AG20443 (cell line): Measurements from ENCODE around the gene ATP11C.

ENCODE experiments used
- DNase-seq: peaks from one replicate; pipeline ENCODE4 v3.0.0; 2012; ENCODE audit warnings: low spot score, mixed read lengths

The ATP11C gene

GRCh38 chrX:139802048-139802447 lies 130.8 kb downstream of the ATP11C start:
- no peak for DNase-seq

DNA sequence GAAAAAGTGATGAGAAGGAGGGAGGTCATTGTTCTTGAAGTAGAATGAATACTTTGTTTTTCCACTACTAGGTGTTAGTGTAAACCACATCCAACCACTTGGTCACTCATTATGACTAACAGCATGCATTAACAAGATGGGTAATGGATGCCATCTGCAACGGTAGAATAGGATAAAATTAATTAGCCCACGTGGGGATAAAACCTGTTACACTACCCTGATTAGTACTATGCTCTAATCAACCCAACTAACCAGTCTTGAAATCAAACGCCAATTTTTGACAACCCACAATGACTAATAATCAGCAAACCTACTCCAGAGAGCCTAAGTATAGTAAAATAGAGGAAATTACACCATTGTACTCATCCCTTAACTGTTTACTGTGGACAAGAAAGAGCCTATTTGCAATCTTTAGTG lies 131.4 kb downstream of the ATP11C start:
- no peak for DNase-seq

DNA sequence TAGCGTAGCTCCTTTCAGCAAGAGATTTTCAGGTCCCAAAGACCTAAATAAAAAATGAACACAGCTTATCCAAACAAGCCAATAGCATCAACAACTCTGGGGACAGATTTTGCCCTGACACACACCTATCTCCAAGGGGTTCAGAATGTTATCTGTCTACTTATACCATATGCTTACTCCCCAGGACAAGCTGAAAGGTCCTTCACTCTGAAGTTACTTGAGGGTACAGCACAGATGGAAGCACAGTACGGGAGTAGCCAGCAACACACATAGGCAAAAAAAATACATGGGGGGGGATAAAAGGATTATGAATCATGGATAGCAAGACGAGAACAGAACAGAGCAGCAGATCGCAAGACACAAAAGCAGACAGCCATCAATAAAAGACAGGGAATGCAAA lies 134.2 kb downstream of the ATP11C start:
- DNase-seq, result no peak

DNA sequence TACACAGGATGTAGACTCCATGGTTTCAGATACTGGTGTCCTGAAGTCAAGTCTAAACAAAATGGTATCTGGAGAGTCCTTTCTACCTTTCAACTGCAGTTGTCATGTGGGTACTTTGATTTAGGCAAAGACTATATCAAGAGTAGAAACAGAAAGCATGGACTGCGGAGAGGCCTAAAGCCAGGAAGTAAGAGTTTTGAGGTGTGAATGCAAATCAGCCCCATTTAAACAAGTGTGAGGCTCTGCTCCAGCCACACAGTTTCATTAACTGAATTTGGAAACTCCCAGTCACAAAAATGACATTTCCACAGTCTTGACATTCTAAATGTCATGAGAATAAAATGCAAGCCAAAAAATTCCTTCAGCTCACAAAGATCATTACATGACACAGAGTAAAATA lies 137.7 kb downstream of the ATP11C start:
- DNase-seq, result no peak

GRCh38 chrX:139787601-139788000 lies 145.3 kb downstream of the ATP11C start:
- DNase-seq, result no peak

- no peak for DNase-seq
These were observed 148.0 kb downstream of the ATP11C start for GRCh38 chrX:139784807-139785206.

DNA sequence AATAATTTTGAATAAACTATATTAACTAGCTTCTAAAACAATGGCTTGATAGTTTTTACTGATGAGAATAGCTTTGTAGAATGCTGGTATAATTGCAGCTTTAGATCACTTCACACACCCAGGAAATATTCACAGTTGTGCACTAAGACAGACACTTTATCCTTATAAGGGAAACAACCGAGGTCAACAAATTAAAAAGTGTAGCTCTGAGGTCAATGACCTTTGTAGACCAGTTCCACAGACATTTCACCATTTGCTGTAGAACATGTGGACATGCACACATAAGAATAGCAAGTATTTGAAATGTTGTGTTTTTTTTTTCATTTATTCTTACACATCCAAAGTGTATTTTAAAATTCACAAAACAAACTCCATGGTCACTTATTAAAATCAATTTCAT lies 148.9 kb downstream of the ATP11C start:
- no peak for DNase-seq

DNA sequence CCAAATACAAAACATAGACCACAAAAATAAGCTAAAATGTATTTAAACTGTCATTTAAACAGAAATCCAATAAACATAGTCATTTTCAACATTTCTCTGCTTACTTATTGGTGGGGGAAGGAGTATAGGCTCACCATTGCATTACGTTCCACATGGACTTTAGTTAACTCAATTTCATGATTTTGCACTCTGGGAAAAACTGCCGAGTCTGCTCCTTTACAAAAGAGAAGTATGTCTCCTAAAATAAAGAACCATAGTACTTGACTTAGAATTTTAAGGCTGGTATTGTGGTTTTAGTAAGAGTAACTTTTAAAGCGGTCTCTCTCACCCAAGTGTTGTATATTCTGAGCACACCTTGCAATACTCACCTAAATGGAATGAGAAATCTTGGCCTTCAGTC lies 149.8 kb downstream of the ATP11C start:
- no peak for DNase-seq

DNA sequence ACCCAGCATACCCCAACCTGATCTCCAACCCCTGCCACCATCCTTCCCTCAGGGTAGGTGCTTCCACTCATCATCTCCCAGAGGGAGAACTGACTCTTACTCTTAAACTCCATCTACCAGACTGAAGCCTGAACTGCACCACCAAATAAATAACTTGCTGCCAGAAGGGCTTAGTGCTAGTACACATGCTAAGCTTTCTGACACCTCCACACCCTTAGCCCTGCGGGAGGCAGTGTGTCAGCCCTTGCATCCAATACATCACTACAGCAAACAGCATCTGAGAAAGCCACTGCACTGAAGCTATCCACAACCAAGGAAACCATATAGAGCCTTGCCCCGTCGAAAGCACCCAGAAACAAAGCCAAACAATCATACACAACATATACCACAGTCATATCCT lies 156.3 kb downstream of the ATP11C start:
- DNase-seq, result no peak

DNA sequence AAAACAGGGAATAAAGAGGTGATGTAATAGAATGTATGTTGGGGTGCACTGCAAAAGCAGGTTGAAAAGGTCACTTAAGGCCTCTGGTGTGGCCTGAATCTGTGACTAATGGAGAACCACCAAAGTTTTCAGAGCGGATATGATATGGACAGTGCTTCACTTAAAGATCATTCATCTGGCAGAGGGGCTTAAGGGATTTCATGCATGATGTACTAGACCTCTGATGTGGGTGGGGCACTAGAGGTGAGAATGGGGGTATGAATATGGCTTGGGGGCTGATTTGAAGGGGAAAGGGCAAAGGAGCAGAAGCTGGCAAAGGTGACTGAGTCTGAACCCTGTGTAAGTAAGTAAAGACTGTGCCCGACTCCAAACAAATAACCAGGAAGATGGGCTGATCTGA lies 162.5 kb downstream of the ATP11C start:
- no peak for DNase-seq

GRCh38 chrX:139766545-139766983 lies 166.3 kb downstream of the ATP11C start:
- DNase-seq, result no peak

DNA sequence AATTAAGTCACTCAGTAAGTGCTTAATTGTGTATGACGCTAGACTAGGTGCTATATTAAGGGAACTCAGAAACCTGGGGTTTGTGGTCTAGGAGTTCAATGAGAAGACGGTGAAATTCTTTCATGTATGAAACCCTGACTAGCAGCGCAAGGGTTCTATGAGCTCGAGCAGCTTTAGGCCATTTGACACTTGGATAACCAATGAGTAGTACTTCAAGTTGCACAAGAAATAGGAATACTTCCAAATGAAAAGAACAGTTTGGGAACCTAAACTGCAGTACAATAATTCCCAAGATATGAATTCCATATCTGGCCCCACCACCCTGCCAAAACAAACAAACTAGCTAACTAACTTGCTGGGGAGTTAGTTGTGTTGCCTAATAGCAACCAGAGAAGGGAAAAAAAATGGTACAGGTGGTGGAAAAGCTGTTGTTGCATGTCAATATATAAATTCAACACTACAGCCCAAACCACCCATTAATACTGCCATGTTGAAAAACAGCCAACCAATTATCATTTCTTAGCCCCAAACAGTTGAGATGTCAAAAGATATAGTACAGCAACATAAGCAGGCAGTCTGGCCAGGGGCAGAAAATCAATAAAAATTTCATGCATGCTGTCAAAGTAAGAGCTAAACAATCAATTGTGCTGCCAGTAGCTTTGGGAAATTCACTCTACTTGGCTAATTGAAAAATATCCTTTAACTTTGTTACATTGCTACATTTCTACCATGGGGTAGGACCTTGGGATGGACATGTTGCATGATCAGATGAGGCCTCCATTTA lies 170.3 kb downstream of the ATP11C start:
- DNase-seq, result no peak

DNA sequence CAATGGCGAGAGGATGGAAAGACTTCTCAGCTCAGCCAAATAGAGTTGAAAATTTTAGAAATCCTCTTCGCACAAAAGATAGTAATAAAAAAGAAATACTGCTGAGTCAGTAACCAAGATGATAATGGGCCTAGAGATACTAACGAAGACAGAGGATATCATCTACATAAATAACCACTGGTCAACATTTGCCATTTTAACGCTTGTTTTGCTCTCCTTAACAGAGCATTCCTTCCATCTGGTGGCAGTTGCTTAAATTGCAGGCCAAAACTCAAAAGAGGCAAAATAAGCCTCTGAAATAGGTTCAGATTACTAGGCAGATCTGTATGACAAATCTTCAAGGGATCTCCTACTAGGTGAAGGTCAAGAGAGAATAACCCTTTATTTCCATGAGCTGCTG lies 173.2 kb downstream of the ATP11C start:
- peak; percentile 13 for DNase-seq

DNA sequence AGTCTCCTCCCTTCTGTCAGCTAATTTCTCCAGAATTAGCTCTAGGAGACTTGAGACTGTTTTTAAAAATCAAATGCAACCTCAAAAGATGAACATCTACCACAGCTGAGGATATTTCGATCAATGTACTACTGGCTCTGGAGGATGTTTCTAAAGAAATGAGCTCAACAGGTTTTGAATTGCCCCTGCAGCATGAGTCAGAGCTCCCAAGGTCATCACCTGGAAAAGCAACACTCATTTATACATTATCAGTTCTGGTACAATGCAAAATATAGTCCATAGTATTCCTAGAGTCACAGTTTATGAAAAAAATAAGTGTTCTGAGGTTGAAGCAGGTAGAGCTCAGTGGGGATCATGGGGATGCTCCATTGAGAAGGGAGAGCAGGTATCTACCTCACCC lies 174.0 kb downstream of the ATP11C start:
- DNase-seq, result no peak

DNA sequence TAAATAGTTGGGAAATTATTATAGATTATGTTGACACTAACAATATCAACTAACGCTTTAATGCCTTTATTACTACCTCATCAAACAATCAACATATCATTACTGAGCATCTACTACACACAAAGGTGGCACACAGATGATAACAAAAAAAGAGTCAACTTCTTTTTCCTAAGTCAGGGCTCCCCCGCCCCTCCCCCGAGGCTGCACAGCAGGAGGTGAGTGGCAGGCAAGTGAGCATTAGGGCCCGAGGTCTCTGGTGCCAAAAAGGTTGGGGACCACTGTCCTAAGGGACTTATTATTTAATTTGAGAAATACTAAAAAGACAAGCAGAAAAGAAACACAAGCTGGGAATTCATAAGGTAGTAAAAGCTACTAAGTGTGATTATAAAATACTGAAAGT lies 174.6 kb downstream of the ATP11C start:
- no peak for DNase-seq

GRCh38 chrX:139751053-139751452 lies 181.8 kb downstream of the ATP11C start:
- no peak for DNase-seq

GRCh38 chrX:139750390-139750789 lies 182.5 kb downstream of the ATP11C start:
- peak; percentile 9 for DNase-seq

DNA sequence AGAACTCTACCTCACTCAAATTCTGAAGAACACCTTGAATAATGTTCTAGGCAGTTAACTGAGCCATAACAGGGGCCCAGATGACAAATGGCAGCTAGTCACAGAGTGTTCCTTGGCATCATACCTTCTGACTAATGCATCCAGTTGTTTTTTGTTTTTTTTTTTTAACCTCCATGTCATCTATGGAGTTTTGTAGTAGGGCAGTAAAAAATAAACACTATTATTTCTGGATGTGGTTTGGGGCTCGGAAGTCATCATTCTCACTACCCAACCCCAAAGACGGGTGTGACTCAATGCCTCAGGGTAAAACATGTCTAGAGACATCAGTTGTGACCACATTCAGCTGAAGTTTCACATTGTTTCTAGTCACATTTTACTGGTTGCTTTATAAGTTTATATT lies 193.7 kb downstream of the ATP11C start:
- peak; percentile 22 for DNase-seq

DNA sequence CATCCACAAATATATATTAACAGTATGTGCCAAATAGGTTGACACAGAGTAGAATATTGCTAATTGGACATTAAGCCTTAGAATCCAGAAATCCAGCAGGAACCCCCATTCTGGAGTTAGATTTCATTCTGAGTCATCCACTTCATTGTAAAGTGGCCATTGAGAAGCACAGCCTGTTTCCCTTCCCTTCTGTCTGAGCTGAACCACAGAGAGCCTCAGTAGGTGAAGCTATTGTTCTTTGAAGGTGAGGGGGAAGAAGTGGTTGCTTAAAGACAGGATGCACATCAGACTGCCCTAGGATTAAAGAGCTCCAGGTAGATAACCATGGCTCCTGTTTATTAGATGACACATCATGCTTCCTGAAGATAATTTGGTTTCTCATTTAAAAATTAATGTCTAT lies 194.3 kb downstream of the ATP11C start:
- DNase-seq, result no peak

DNA sequence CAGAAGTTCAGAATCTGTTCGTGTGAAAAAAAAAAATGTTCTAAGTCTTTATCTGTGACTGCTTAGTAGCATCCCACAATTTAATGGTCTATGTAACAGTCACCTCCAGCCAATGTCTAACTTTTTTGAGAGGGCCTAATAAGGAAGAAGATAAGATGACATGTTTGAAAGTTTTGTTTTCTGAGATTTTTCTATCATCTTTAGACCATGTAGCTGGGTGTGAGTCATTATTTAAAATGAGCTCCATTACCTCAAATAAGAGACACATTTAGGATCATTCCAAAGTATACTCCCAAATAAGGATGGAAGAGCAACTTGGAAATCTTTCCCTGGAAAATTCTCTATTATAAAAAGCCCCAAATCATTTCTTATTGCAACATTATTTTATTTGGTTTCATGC lies 196.7 kb downstream of the ATP11C start:
- DNase-seq, result no peak

GRCh38 chrX:139734996-139735395 lies 197.9 kb downstream of the ATP11C start:
- DNase-seq, result no peak

DNA sequence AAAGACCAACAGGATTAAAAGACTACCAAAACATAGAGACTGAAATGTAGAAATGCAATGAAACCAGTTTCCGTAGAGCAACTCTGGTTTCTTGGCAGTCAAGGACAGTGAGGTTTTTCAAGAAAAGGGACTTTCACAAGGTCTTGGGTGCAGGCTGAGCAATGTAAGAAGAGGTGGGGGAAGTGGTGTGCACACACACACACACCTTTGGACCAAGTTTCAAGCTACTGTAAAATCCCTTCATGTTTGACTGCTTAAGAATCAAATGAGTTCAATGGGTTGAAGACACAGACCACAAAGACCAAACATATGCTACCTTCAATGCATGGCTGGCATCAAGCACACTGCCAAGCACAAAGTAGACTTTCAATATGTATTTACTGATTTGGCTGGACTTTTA lies 207.1 kb downstream of the ATP11C start:
- no peak for DNase-seq

DNA sequence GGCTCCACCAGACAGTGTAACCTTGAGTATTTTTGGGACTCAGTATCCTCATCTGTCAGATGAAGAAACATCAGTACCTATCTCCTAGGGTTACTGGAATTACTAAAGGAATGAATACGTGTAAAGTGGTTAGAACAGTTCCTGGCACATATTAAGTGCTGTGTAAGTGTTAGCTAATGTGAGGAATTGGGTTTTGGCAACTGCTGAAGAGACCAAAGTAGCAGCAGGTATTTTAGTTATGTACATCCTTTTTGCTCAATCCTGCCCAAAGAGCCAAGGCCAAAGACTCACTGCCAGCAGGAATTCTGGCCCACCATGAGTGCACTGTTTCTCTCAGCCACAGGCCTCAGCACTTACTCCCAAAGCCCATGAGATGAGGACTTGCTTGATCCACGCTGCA lies 208.2 kb downstream of the ATP11C start:
- DNase-seq, result no peak

DNA sequence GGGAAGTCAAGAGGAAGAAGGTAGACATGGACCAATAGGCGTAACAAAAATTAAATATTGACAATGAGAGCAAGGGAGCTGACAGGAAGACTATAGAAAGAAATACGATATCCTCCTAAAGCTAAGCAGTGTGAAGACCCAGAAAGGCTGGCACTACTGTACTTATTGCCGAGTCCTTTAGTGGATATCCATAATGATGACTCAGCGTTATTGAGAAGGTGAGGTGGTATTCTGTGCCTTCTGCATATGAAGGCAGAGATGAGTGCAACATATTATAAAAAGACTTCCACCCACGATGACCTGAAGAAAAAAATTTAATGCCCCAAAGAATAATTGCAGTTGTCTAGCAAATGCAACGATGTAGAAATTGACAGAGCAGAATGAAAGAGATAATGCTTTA lies 211.9 kb downstream of the ATP11C start:
- no peak for DNase-seq
